WTC11 (cell line): ENCODE results near the gene TYRP1. TPM values are rescaled to one million over a fixed set of nuclear protein-coding genes. Genes with fewer than 3 reads are reported as not detected.

Experiments used
- ATAC-seq: fragments of 200-7000 bp; cut with Tn5 transposase; 2 replicates; pipeline ENCODE4 v1.10.0; 2021; ENCODE audit warnings: mild to moderate bottlenecking, moderate library complexity
- CTCF ChIA-PET: fragments of 300-600 bp; sonication (Branson Sonifier 250); formaldehyde crosslinking; loops from one replicate; lab custom pipeline; 2021; ENCODE audit warnings: antibody characterized with exemption; lab: Charles Lee
- POLR2A ChIA-PET: fragments of 350-600 bp; sonication (Branson Sonifier 250); formaldehyde crosslinking; loops from one replicate; lab custom pipeline; 2021; ENCODE audit warnings: antibody characterized with exemption; lab: Charles Lee
- DNase-seq: peaks from one replicate; pipeline ENCODE4 v3.0.0; 2021; ENCODE audit warnings: low spot score
- H3K27ac Mint-ChIP-seq: 2 replicates; pipeline ENCODE4 v1.8.0; 2021; ENCODE audit warnings: mixed read lengths
- H3K27me3 Mint-ChIP-seq: 2 replicates; pipeline ENCODE4 v1.8.0; 2021; ENCODE audit warnings: low read depth, mild to moderate bottlenecking, moderate library complexity, mixed read lengths
- H3K36me3 Mint-ChIP-seq: 2 replicates; pipeline ENCODE4 v1.8.0; 2021; ENCODE audit warnings: mixed read lengths
- H3K4me1 Mint-ChIP-seq: 2 replicates; pipeline ENCODE4 v1.8.0; 2022; ENCODE audit warnings: mixed read lengths
- H3K4me3 Mint-ChIP-seq: 2 replicates; pipeline ENCODE4 v1.8.0; 2021; ENCODE audit warnings: mild to moderate bottlenecking, moderate library complexity, mixed read lengths
- H3K9me3 Mint-ChIP-seq: 2 replicates; pipeline ENCODE4 v1.8.0; 2021; ENCODE audit warnings: mixed read lengths
- CBFB ChIP-seq: sonication (generic); formaldehyde crosslinking; IDR thresholded peaks from 2 replicates; pipeline ENCODE4 v1.8.1; 2022; ENCODE audit warnings: mild to moderate bottlenecking, low read depth, missing genetic modification reagents
- CREM ChIP-seq: sonication (generic); formaldehyde crosslinking; IDR thresholded peaks from 2 replicates; pipeline ENCODE4 v1.8.1; 2022; ENCODE audit warnings: mild to moderate bottlenecking, missing genetic modification reagents, moderate library complexity
- ELF4 ChIP-seq: sonication (generic); formaldehyde crosslinking; IDR thresholded peaks from 2 replicates; pipeline ENCODE4 v1.8.1; 2022; ENCODE audit warnings: low read depth, mild to moderate bottlenecking, moderate library complexity, missing genetic modification reagents
- ESRRA ChIP-seq: sonication (generic); formaldehyde crosslinking; IDR thresholded peaks from 2 replicates; pipeline ENCODE4 v1.8.1; 2022; ENCODE audit warnings: mild to moderate bottlenecking, missing genetic modification reagents, borderline replicate concordance
- FOXK1 ChIP-seq: sonication (generic); formaldehyde crosslinking; IDR thresholded peaks from 2 replicates; pipeline ENCODE4 v1.8.0; 2022; ENCODE audit warnings: mild to moderate bottlenecking, moderate library complexity, missing genetic modification reagents
- HMGA2 ChIP-seq: fragments of 250-450 bp; sonication (Bioruptor Pico); IDR thresholded peaks from 2 replicates; pipeline ENCODE4 v1.4.0; 2021; ENCODE audit warnings: mild to moderate bottlenecking, moderate library complexity
- IRF2 ChIP-seq: sonication (generic); formaldehyde crosslinking; IDR thresholded peaks from 2 replicates; pipeline ENCODE4 v1.8.0; 2022; ENCODE audit warnings: low read depth, missing genetic modification reagents, borderline replicate concordance
- NR1H2 ChIP-seq: sonication (generic); formaldehyde crosslinking; IDR thresholded peaks from 2 replicates; pipeline ENCODE4 v1.9.0; 2021; ENCODE audit warnings: mild to moderate bottlenecking, moderate library complexity, missing genetic modification reagents
- PRRX2 ChIP-seq: fragments of 250-450 bp; sonication (Bioruptor Pico); IDR thresholded peaks from 2 replicates; pipeline ENCODE4 v1.8.0; 2021; ENCODE audit warnings: mild to moderate bottlenecking
- SMAD3 ChIP-seq: sonication (generic); formaldehyde crosslinking; IDR thresholded peaks from 2 replicates; pipeline ENCODE4 v1.8.0; 2022; ENCODE audit warnings: missing genetic modification reagents, mild to moderate bottlenecking, borderline replicate concordance
- ZNF121 ChIP-seq: sonication (generic); formaldehyde crosslinking; IDR thresholded peaks from 2 replicates; pipeline ENCODE4 v1.8.0; 2023; ENCODE audit warnings: missing genetic modification reagents
- ZNF219 ChIP-seq: sonication (generic); formaldehyde crosslinking; IDR thresholded peaks from 2 replicates; pipeline ENCODE4 v1.8.0; 2023; ENCODE audit warnings: missing genetic modification reagents, mild to moderate bottlenecking, borderline replicate concordance
- ZNF263 ChIP-seq: sonication (generic); formaldehyde crosslinking; IDR thresholded peaks from 2 replicates; pipeline ENCODE4 v1.8.1; 2022; ENCODE audit warnings: low read depth, mild to moderate bottlenecking, moderate library complexity, missing genetic modification reagents
- ZNF423 ChIP-seq: fragments of 250-450 bp; sonication (Bioruptor Pico); IDR thresholded peaks from 2 replicates; pipeline ENCODE4 v2.1.2; 2022; ENCODE audit warnings: mild to moderate bottlenecking, moderate library complexity
- total RNA-seq: library from RNA; stranded (reverse); gene quantifications from 3 replicates; pipeline ENCODE4 v1.2.3, GENCODE V29; 2021
- TF ChIP-seq, protein P1 (sequence below): sonication (generic); formaldehyde crosslinking; IDR thresholded peaks from 2 replicates; pipeline ENCODE4 v1.8.1; 2022; ENCODE audit warnings: missing genetic modification reagents, borderline replicate concordance
- TF ChIP-seq, protein P2 (sequence below): sonication (generic); formaldehyde crosslinking; conservative IDR thresholded peaks from 2 replicates; pipeline ENCODE4 v1.8.1; 2022; ENCODE audit warnings: mild to moderate bottlenecking, missing genetic modification reagents
- TF ChIP-seq, protein P3 (sequence below): sonication (generic); formaldehyde crosslinking; IDR thresholded peaks from 2 replicates; pipeline ENCODE4 v1.8.1; 2023; ENCODE audit warnings: mild to moderate bottlenecking, missing genetic modification reagents
- TF ChIP-seq, protein P4 (sequence below): sonication (generic); formaldehyde crosslinking; IDR thresholded peaks from 2 replicates; pipeline ENCODE4 v1.8.1; 2022; ENCODE audit warnings: mild to moderate bottlenecking, missing genetic modification reagents, moderate library complexity, borderline replicate concordance
- TF ChIP-seq, protein P5 (sequence below): sonication (generic); formaldehyde crosslinking; IDR thresholded peaks from 2 replicates; pipeline ENCODE4 v1.8.1; 2023; ENCODE audit warnings: mild to moderate bottlenecking, missing genetic modification reagents, borderline replicate concordance
- TF ChIP-seq, protein P6 (sequence below): sonication (generic); formaldehyde crosslinking; IDR thresholded peaks from 2 replicates; pipeline ENCODE4 v1.8.0; 2022; ENCODE audit warnings: mild to moderate bottlenecking, missing genetic modification reagents
- TF ChIP-seq, protein P7 (sequence below): fragments of 250-450 bp; sonication (Bioruptor Pico); IDR thresholded peaks from 2 replicates; pipeline ENCODE4 v1.9.0; 2021; ENCODE audit warnings: moderate library complexity, mild to moderate bottlenecking, inconsistent platforms, borderline replicate concordance

Gene TYRP1
- total RNA-seq, 1 experiment from 2014 or later = 0.31 TPM

DNA sequence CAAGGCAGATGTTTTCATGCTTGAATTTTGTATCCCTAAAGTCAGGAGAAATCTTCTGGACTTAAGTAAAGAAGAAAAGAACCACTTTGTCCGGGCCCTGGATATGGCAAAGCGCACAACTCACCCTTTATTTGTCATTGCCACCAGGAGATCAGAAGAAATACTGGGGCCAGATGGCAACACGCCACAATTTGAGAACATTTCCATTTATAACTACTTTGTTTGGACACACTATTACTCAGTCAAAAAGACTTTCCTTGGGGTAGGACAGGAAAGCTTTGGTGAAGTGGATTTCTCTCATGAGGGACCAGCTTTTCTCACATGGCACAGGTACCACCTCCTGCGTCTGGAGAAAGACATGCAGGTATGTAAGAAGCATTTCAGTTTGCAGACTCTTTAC, 2.3 kb downstream of the TYRP1 start:
- ATAC-seq = no peak
- no peak for DNase-seq
- H3K36me3 Mint-ChIP-seq = no peaks in the 10 kb centered on the region
- no peak overlapping the region for H3K4me3 Mint-ChIP-seq
- H3K9me3 Mint-ChIP-seq = no peaks in the 10 kb centered on the region
- ChIA-PET POLR2A (no interaction called here), CTCF (no interaction called here)
- H3K27me3 Mint-ChIP-seq = no peaks in the 10 kb centered on the region
- TF ChIP-seq IRF2 (CRISPR knock-in tag) (no peak), FOXK1 (CRISPR knock-in tag) (no peak), ZNF121 (CRISPR knock-in tag) (no peak), ELF4 (CRISPR knock-in tag) (no peak), ZNF263 (CRISPR knock-in tag) (no peak), CBFB (CRISPR knock-in tag) (no peak), ZNF423 (CRISPR knock-in tag) (no peak), SMAD3 (CRISPR knock-in tag) (no peak)
- TF ChIP-seq, protein P1, sequence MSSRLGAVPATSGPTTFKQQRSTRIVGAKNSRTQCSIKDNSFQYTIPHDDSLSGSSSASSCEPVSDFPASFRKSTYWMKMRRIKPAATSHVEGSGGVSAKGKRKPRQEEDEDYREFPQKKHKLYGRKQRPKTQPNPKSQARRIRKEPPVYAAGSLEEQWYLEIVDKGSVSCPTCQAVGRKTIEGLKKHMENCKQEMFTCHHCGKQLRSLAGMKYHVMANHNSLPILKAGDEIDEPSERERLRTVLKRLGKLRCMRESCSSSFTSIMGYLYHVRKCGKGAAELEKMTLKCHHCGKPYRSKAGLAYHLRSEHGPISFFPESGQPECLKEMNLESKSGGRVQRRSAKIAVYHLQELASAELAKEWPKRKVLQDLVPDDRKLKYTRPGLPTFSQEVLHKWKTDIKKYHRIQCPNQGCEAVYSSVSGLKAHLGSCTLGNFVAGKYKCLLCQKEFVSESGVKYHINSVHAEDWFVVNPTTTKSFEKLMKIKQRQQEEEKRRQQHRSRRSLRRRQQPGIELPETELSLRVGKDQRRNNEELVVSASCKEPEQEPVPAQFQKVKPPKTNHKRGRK (CRISPR knock-in tag) = no peak
- peaks cover 10% of the 10 kb centered on the region; the same call in 1 of the 2 replicates for H3K4me1 Mint-ChIP-seq
- no peak overlapping the region for H3K27ac Mint-ChIP-seq

DNA sequence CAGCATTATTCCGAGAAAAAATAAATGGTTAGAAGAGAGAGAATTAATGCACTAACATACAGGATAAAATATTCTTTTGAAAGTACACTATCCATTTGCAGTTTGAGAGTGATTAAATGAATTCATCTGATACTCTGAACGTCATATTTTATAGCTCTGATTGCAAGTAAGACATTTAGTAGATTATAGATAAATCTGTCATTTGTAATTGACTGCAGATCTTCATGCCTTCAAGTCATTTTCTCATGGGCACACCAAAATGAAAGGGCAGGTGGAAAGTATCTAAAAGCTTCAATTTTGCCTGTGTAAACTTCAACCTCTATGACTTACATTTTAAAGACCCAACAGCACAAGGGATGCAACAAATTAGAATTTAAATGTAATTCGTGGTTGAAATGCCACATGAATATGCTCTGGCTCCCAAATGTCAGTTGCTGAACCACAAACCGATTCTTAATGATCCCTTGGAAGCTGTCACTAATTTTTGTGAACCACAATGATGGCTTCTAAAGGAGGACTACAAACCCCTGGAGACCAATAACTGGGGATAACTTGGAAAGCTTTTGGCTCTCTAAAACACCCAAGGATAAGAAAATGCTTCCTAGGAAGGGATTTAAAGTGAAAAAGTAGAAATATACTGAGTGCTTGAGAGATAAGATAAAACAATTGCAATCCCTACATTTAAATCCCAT, 3.9 kb downstream of the TYRP1 start:
- DNase-seq = no peak
- no peaks in the 10 kb centered on the region for H3K36me3 Mint-ChIP-seq
- POLR2A ChIA-PET = no interaction called here
- no peak for ATAC-seq
- H3K27ac Mint-ChIP-seq = no peak overlapping the region
- peaks cover 10% of the 10 kb centered on the region for H3K4me1 Mint-ChIP-seq
- H3K4me3 Mint-ChIP-seq = no peak overlapping the region
- H3K27me3 Mint-ChIP-seq = no peaks in the 10 kb centered on the region
- TF ChIP-seq, protein P2, sequence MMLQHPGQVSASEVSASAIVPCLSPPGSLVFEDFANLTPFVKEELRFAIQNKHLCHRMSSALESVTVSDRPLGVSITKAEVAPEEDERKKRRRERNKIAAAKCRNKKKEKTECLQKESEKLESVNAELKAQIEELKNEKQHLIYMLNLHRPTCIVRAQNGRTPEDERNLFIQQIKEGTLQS (CRISPR knock-in tag) = no peak
- TF ChIP-seq, protein P3, sequence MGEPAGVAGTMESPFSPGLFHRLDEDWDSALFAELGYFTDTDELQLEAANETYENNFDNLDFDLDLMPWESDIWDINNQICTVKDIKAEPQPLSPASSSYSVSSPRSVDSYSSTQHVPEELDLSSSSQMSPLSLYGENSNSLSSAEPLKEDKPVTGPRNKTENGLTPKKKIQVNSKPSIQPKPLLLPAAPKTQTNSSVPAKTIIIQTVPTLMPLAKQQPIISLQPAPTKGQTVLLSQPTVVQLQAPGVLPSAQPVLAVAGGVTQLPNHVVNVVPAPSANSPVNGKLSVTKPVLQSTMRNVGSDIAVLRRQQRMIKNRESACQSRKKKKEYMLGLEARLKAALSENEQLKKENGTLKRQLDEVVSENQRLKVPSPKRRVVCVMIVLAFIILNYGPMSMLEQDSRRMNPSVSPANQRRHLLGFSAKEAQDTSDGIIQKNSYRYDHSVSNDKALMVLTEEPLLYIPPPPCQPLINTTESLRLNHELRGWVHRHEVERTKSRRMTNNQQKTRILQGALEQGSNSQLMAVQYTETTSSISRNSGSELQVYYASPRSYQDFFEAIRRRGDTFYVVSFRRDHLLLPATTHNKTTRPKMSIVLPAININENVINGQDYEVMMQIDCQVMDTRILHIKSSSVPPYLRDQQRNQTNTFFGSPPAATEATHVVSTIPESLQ = no peak
- TF ChIP-seq PRRX2 (CRISPR knock-in tag) (no peak), ZNF263 (CRISPR knock-in tag) (no peak), ESRRA (CRISPR knock-in tag) (no peak), ZNF219 (CRISPR knock-in tag) (no peak), CREM (CRISPR knock-in tag) (no peak), HMGA2 (CRISPR knock-in tag) (no peak), NR1H2 (CRISPR knock-in tag) (no peak)
- TF ChIP-seq, protein P4, sequence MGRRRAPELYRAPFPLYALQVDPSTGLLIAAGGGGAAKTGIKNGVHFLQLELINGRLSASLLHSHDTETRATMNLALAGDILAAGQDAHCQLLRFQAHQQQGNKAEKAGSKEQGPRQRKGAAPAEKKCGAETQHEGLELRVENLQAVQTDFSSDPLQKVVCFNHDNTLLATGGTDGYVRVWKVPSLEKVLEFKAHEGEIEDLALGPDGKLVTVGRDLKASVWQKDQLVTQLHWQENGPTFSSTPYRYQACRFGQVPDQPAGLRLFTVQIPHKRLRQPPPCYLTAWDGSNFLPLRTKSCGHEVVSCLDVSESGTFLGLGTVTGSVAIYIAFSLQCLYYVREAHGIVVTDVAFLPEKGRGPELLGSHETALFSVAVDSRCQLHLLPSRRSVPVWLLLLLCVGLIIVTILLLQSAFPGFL = no peak
- TF ChIP-seq, protein P5, sequence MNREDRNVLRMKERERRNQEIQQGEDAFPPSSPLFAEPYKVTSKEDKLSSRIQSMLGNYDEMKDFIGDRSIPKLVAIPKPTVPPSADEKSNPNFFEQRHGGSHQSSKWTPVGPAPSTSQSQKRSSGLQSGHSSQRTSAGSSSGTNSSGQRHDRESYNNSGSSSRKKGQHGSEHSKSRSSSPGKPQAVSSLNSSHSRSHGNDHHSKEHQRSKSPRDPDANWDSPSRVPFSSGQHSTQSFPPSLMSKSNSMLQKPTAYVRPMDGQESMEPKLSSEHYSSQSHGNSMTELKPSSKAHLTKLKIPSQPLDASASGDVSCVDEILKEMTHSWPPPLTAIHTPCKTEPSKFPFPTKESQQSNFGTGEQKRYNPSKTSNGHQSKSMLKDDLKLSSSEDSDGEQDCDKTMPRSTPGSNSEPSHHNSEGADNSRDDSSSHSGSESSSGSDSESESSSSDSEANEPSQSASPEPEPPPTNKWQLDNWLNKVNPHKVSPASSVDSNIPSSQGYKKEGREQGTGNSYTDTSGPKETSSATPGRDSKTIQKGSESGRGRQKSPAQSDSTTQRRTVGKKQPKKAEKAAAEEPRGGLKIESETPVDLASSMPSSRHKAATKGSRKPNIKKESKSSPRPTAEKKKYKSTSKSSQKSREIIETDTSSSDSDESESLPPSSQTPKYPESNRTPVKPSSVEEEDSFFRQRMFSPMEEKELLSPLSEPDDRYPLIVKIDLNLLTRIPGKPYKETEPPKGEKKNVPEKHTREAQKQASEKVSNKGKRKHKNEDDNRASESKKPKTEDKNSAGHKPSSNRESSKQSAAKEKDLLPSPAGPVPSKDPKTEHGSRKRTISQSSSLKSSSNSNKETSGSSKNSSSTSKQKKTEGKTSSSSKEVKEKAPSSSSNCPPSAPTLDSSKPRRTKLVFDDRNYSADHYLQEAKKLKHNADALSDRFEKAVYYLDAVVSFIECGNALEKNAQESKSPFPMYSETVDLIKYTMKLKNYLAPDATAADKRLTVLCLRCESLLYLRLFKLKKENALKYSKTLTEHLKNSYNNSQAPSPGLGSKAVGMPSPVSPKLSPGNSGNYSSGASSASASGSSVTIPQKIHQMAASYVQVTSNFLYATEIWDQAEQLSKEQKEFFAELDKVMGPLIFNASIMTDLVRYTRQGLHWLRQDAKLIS (CRISPR knock-in tag) = no peak
- TF ChIP-seq, protein P6, sequence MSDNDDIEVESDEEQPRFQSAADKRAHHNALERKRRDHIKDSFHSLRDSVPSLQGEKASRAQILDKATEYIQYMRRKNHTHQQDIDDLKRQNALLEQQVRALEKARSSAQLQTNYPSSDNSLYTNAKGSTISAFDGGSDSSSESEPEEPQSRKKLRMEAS (CRISPR knock-in tag) = no peak
- TF ChIP-seq, protein P7, sequence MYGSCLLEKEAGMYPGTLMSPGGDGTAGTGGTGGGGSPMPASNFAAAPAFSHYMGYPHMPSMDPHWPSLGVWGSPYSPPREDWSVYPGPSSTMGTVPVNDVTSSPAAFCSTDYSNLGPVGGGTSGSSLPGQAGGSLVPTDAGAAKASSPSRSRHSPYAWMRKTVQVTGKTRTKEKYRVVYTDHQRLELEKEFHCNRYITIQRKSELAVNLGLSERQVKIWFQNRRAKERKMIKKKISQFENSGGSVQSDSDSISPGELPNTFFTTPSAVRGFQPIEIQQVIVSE (CRISPR knock-in tag) = no peak
- TF ChIP-seq, all 79 proteins: peak for 0
- no peaks in the 10 kb centered on the region for H3K9me3 Mint-ChIP-seq
- CTCF ChIA-PET = no interaction called here
